Activated naive CD4-positive, alpha-beta T cell treated with anti-CD3 and anti-CD28 coated beads for 36 hours (primary cell): ENCODE results near the gene ZDHHC13. TPM values are rescaled to one million over a fixed set of nuclear protein-coding genes. Genes with fewer than 3 reads are reported as not detected.

Experiments
- CTCF ChIA-PET: fragments of 350-600 bp; sonication (Branson Sonifier 250); formaldehyde crosslinking; loops from one replicate; lab custom pipeline; 2021; ENCODE audit warnings: antibody characterized with exemption; lab: Charles Lee
- DNase-seq: peaks from one replicate; pipeline ENCODE4 v3.0.0-alpha.2; 2020
- H3K27ac Mint-ChIP-seq: one replicate; pipeline ENCODE4 v1.8.0; 2021; ENCODE audit warnings: mild to moderate bottlenecking, mixed read lengths
- H3K27me3 Mint-ChIP-seq: one replicate; pipeline ENCODE4 v1.8.0; 2021; ENCODE audit warnings: low read depth, mixed read lengths
- H3K36me3 Mint-ChIP-seq: one replicate; pipeline ENCODE4 v1.8.0; 2021; ENCODE audit warnings: low read depth, mixed read lengths
- H3K4me1 Mint-ChIP-seq: one replicate; pipeline ENCODE4 v1.8.0; 2021; ENCODE audit warnings: low read depth, mixed read lengths
- H3K4me3 Mint-ChIP-seq: one replicate; pipeline ENCODE4 v1.8.0; 2021; ENCODE audit warnings: mild to moderate bottlenecking, moderate library complexity, mixed read lengths
- H3K9me3 Mint-ChIP-seq: one replicate; pipeline ENCODE4 v1.8.0; 2021; ENCODE audit warnings: mixed read lengths
- intact Hi-C: fragments of 100-400 bp; cut with micrococcal nuclease; formaldehyde crosslinking; loops from one replicate; pipeline ENCODE4 v1.15.1; 2023
- total RNA-seq, 2 experiments: library from RNA; stranded (reverse); gene quantifications; one replicate each; pipeline ENCODE4 v1.2.3, GENCODE V29; 2021

ZDHHC13 gene
- total RNA-seq, 2 experiments from 2014 or later, result 20.9 to 25.1 TPM

GRCh38 chr11:19181531-19182261 is 64.7 kb downstream of the ZDHHC13 start:
- Mint-ChIP-seq H3K27me3 (no peaks in the 10 kb centered on the region), H3K27ac (no peak overlapping the region), H3K9me3 (no peaks in the 10 kb centered on the region), H3K4me1 (no peaks in the 10 kb centered on the region), H3K36me3 (peaks cover 2% of the 10 kb centered on the region), H3K4me3 (no peak overlapping the region)
- intact Hi-C loops, result no loop called here
- CTCF ChIA-PET, result interaction anchor here (1.1 kb wide), 1 partner anchor 101 kb away, joined by 3 read pairs; no protein-coding TSS in a partner anchor
- no peak for DNase-seq

- CTCF ChIA-PET, result interaction anchor here (0.6 kb wide), 1 partner anchor 449 kb away, joined by 3 read pairs; no protein-coding TSS in a partner anchor
- Mint-ChIP-seq H3K36me3 (no peaks in the 10 kb centered on the region), H3K4me3 (no peak overlapping the region), H3K9me3 (no peaks in the 10 kb centered on the region), H3K27ac (no peak overlapping the region), H3K27me3 (no peaks in the 10 kb centered on the region), H3K4me1 (no peaks in the 10 kb centered on the region)
- intact Hi-C loops, result no loop called here
- DNase-seq, result no peak
Measured at GRCh38 chr11:19183646-19184045, 66.7 kb downstream of the ZDHHC13 start.

DNA sequence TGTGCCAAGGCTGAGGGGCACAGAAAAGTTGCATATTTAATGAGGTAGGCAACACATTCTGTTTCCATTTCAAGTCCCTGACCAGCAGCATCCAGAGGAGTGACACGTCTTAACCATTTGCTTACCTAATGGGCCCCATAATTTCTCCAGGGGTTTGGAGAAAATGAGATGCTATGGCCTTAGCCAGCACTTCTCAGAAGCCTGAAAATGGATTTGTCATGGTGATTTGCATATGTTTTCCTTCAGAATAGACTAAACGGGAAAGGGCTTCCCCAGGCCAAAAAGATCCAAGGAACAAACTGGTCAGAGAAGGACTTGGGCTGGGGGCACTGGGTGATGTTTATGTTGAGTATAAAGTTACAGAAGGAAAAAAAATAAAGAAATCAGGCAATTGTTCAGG is 68.1 kb downstream of the ZDHHC13 start:
- no peak overlapping the region for H3K4me3 Mint-ChIP-seq
- CTCF ChIA-PET, result no interaction called here
- intact Hi-C loops, result no loop called here
- H3K36me3 Mint-ChIP-seq, result no peaks in the 10 kb centered on the region
- H3K9me3 Mint-ChIP-seq, result no peaks in the 10 kb centered on the region
- H3K27ac Mint-ChIP-seq, result no peak overlapping the region
- no peaks in the 10 kb centered on the region for H3K4me1 Mint-ChIP-seq
- no peak for DNase-seq
- no peaks in the 10 kb centered on the region for H3K27me3 Mint-ChIP-seq

DNA sequence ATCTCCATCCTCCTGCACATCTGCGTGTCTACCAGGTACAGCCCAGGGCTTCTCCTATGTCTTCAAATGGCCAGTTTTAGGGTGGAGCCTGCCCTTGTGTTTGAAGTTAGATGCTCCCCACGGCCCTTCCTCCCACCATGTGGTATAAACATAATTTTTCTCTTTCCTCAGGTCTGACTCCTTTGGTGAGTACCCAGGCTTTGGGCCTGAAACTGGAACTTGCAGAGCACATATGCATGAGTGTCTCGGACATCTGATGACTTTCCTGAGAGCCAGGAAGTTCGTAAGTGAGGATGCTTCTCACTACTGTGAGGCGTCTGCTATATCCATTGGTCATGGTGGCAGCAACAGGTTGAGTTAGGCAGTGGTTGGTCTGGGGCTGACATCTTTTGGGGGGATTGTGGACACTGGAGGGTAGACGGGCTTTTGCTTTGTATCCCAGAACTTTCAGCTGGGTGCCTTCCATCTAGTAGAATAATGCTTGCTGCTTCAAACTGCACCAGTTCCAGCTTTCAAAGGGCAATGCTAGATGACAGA is 68.6 kb downstream of the ZDHHC13 start:
- CTCF ChIA-PET, result no interaction called here
- Mint-ChIP-seq H3K4me1 (no peaks in the 10 kb centered on the region), H3K9me3 (no peaks in the 10 kb centered on the region), H3K36me3 (no peaks in the 10 kb centered on the region), H3K4me3 (no peak overlapping the region), H3K27ac (no peak overlapping the region), H3K27me3 (no peaks in the 10 kb centered on the region)
- DNase-seq, result no peak
- intact Hi-C loops, result no loop called here

GRCh38 chr11:19187114-19187832 is 70.3 kb downstream of the ZDHHC13 start:
- DNase-seq, result no peak
- H3K36me3 Mint-ChIP-seq, result no peaks in the 10 kb centered on the region
- H3K9me3 Mint-ChIP-seq, result no peaks in the 10 kb centered on the region
- no peaks in the 10 kb centered on the region for H3K27me3 Mint-ChIP-seq
- intact Hi-C loops, result no loop called here
- H3K4me3 Mint-ChIP-seq, result no peak overlapping the region
- CTCF ChIA-PET, result no interaction called here
- H3K27ac Mint-ChIP-seq, result no peak overlapping the region
- no peaks in the 10 kb centered on the region for H3K4me1 Mint-ChIP-seq

- intact Hi-C loops, result no loop called here
- Mint-ChIP-seq H3K27ac (no peak overlapping the region), H3K9me3 (no peaks in the 10 kb centered on the region), H3K4me1 (no peaks in the 10 kb centered on the region), H3K4me3 (no peak overlapping the region), H3K27me3 (no peaks in the 10 kb centered on the region), H3K36me3 (no peaks in the 10 kb centered on the region)
- no peak for DNase-seq
- CTCF ChIA-PET, result no interaction called here
Measured at GRCh38 chr11:19187833-19188258, 70.9 kb downstream of the ZDHHC13 start.

DNA sequence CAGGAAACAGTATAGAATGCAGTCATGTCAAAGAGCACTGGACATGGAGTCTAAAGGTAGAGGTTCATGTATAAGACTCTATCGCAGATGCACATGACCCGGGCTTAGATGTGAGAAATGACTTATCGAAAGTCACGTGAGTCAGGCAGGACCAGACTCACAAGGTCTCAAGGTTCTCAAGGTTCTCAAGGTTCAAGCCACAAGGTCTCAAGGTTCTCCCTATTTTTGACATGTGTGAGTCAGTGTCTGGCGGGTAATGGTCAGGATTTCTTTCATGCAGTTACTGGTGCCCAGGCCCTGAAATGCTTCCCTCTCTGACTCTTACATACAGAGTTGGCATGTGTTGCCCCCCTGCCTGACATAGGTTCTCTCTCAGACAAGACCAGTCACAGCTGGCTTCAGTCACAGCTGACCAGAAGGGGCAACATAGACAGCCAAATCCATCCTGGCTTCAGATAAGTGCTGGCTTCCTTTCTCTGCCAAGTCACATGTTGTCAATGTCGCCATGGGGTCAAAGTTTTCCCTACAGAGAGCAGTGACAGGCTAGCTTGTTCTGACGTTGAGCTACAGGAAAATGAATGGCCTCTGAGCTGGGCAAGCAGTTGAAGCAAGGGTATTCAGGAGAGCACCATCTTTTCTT is 74.7 kb downstream of the ZDHHC13 start:
- no peak overlapping the region for H3K4me3 Mint-ChIP-seq
- no peaks in the 10 kb centered on the region for H3K27me3 Mint-ChIP-seq
- intact Hi-C loops, result no loop called here
- H3K4me1 Mint-ChIP-seq, result no peaks in the 10 kb centered on the region
- no peak for DNase-seq
- H3K9me3 Mint-ChIP-seq, result no peaks in the 10 kb centered on the region
- CTCF ChIA-PET, result no interaction called here
- no peaks in the 10 kb centered on the region for H3K36me3 Mint-ChIP-seq
- no peak overlapping the region for H3K27ac Mint-ChIP-seq

GRCh38 chr11:19193916-19194315 is 76.9 kb downstream of the ZDHHC13 start:
- Mint-ChIP-seq H3K27me3 (no peaks in the 10 kb centered on the region), H3K4me1 (no peaks in the 10 kb centered on the region), H3K9me3 (no peaks in the 10 kb centered on the region), H3K27ac (no peak overlapping the region), H3K36me3 (no peaks in the 10 kb centered on the region), H3K4me3 (no peak overlapping the region)
- intact Hi-C loops, result no loop called here
- DNase-seq, result no peak
- CTCF ChIA-PET, result interaction anchor here (0.5 to 1.7 kb wide), 2 partner anchors 117 to 1157 kb away, joined by 3 to 5 read pairs; no protein-coding TSS in a partner anchor

DNA sequence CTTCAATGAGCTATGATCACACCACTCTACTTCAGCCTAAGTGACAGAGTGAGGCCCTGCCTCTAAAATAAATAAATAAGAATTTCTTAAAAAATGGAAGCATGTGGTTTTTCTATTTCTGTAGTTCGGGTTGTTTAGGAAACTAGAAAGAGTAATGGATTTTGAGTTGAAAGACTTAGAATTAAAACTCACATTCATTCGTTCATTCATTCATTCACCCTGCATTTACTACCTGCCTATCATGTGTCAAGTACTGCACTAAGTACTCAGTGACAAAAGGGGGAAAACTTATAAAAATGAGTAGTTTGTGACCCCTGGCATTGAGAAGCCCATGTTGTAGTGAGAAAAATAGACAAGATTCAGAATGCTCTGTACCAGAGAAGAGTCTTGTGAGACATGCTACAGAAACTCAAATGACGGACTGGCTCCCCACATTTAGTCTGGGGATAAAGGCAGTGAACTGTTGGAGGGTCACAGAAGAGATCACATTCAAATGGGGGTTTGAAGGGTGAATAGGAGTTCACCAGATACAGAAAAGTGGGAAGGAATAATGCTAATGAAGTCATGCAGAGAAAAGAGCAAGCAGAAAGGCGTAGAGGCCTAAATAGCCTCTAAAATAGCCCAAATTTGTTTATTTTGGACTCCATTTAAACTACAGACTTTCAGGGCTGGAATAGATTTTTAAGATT is 77.8 kb downstream of the ZDHHC13 start:
- CTCF ChIA-PET, result interaction anchor here (0.5 kb wide), 1 partner anchor 1157 kb away, joined by 3 read pairs; no protein-coding TSS in a partner anchor
- H3K36me3 Mint-ChIP-seq, result no peaks in the 10 kb centered on the region
- H3K9me3 Mint-ChIP-seq, result no peaks in the 10 kb centered on the region
- no peak overlapping the region for H3K27ac Mint-ChIP-seq
- no peak overlapping the region for H3K4me3 Mint-ChIP-seq
- no peaks in the 10 kb centered on the region for H3K4me1 Mint-ChIP-seq
- DNase-seq, result no peak
- intact Hi-C loops, result no loop called here
- H3K27me3 Mint-ChIP-seq, result no peaks in the 10 kb centered on the region

GRCh38 chr11:19196432-19196831 is 79.5 kb downstream of the ZDHHC13 start:
- intact Hi-C loops, result no loop called here
- Mint-ChIP-seq H3K9me3 (no peaks in the 10 kb centered on the region), H3K27me3 (peaks cover 5% of the 10 kb centered on the region), H3K4me1 (no peaks in the 10 kb centered on the region), H3K36me3 (no peaks in the 10 kb centered on the region), H3K4me3 (no peak overlapping the region), H3K27ac (no peak overlapping the region)
- DNase-seq, result no peak
- CTCF ChIA-PET, result interaction anchor here (0.6 kb wide), 1 partner anchor 346 kb away, joined by 3 read pairs; no protein-coding TSS in a partner anchor

DNA sequence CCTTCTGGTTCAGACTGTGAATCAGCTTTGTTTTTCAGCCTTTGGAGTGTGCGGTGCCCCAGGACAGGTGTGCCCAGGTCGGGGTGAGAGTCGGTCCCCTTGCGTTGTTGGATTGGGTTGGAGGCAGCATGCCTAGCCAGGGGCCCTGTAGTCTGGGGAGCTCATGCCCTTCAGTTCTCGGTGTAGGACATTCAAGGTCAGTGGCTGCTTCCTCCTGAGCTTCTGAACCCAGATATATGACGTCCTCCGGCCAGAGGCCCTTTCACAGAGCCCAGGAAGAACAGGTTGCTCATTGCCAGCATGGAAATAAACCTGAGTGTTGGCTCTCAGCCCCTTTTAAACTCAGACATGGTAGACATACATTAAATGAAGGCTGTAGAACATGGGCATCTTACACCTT is 82.1 kb downstream of the ZDHHC13 start:
- no peaks in the 10 kb centered on the region for H3K36me3 Mint-ChIP-seq
- DNase-seq, result no peak
- H3K9me3 Mint-ChIP-seq, result no peaks in the 10 kb centered on the region
- no peaks in the 10 kb centered on the region for H3K4me1 Mint-ChIP-seq
- H3K27me3 Mint-ChIP-seq, result peaks cover 5% of the 10 kb centered on the region
- H3K4me3 Mint-ChIP-seq, result no peak overlapping the region
- intact Hi-C loops, result no loop called here
- H3K27ac Mint-ChIP-seq, result no peak overlapping the region
- CTCF ChIA-PET, result no interaction called here

GRCh38 chr11:19199771-19200170 is 82.8 kb downstream of the ZDHHC13 start:
- Mint-ChIP-seq H3K4me1 (no peaks in the 10 kb centered on the region), H3K27ac (no peak overlapping the region), H3K9me3 (no peaks in the 10 kb centered on the region), H3K4me3 (no peak overlapping the region), H3K36me3 (no peaks in the 10 kb centered on the region), H3K27me3 (peaks cover 5% of the 10 kb centered on the region)
- CTCF ChIA-PET, result no interaction called here
- intact Hi-C loops, result no loop called here
- no peak for DNase-seq
